ENCODE results near the gene CPA4.

The CPA4 gene

DNA sequence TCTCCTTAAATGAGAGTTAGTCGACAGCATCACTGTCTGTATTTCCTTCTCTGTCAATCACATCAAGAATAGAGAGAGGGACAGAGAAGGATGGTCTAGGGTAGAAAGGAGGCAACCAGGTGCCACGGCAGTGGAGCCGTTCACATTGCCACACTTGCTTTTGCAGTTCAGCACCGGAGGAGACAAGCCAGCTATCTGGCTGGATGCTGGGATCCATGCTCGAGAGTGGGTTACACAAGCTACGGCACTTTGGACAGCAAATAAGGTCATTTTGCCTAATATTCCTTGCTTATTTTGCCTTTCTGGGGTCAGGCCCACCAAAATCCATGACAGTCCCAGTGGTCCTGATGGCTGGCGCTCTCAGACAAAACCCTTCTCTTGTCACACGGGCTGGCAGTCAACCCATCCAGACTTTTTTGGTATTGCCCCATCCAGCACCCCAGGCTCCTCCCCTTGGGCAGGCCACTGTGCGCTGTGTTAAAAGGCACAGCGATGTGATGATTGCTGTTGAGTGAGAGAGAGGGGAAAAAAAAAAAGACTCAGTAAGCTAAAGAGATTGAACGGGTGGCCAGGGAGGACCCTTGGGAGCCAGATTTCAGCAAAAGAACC lies 17.9 kb upstream of the CPA4 start:
- DNase-seq (ENCODE audit: low read depth in 2 of 2): no peak

DNA sequence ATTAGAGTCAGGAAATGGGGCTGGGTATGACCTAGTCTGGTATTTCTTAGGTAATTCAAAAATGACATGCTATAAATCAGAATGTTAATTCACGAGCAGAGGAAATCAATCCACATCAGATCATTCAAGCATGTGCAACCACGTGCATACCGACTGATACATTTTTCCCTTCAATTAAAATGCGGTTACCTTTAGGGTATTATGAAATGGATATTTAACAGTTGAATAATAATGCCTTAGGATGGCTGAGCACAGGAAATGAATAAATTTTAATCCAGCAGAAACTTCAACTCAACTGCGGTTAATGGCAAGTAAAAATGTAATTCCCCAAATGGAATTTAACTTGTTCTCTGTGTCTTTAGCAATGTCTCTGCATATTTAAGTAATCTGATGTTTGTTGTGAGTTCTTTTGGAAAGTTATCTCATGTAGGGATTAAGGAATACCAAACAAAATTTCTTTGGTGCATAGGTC lies 17.1 kb upstream of the CPA4 start:
- DNase-seq (ENCODE audit: low read depth in 2 of 2): no peak

DNA sequence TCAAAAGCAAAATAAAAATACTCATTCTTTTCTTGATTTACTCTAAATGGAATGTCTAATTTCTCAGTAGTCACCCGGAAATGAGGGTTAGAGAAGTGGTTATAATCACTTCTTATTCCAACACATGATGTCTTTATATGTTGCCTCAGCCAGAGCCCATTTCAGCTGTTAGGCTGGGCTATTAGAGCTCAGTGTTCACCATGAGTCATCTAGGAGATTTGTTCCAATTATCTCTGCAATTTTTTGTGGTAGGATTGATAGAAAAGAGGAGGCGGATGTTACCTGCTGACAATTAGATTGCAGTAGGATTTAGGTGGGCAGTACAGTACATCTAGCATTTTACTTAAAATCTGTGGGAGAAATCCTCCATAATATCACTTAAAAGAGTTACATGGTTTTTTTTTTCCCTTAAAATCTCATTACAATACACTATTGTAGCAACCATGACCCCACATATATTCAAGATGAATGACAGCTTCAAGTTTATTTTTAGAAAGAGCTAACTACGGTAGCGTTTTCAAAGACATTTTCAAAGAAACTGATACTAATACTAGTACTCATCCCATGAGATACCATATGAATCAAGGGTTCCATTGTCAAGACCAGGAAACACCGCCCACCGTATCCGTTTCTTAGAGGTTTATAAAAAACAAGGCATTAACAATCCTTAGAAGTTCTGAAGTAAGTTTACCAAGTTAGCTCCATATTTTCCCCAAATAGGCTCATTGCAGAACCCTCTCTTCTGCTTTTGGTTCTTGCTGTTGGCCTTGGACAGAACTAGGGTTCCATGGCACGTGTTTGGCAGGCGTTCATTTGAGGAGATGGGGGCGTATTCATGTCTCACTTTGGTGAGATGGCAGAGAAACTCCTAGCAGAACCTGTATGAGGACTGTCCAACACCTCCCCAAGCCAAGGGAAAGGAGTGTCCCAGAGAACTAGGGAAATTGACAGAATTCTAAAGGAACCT lies 15.9 kb upstream of the CPA4 start:
- DNase-seq (ENCODE audit: low read depth in 2 of 2): peak in 1 of 2 donors; percentile 6

DNA sequence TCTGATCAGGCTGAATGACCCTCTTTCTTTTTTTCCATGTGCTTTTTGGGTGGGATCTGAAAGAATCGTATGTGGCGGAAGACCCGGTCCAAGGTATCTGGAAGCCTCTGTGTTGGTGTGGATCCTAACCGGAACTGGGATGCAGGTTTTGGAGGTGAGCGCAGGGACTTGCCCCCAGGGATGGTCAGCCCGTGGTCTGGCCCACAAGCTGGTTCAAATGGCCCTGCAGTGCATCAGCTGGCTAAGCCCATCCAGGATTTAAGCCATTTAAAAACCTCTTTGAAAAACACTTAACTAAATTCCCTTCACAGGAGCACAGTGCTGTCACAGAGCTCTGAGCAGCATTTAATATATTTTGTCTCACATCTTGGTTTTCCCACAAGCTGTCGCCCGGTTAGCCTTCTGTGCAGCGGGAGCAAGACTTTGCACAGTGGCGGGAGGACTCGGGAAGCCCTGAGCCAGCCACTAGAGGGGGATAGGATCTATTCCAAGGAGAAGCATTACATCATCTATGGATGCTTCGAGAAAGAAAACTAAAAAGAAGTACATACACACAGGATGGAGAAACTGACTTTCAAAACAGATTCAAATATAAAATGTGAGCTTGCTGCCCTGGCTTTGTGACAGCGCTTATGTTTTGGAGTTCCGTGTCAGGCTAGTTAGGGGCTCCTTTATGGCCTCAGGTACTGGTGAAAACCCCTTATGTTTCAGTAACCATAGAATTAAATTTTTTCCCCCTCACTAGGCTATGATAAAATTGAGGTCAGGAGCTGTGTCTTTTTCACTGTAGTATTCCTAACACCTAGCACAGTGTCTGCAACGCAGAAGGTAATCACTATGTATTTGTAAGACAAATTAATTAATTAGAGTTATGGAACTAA lies 15.0 kb upstream of the CPA4 start:
- DNase-seq (ENCODE audit: low read depth in 2 of 2): no peak

DNA sequence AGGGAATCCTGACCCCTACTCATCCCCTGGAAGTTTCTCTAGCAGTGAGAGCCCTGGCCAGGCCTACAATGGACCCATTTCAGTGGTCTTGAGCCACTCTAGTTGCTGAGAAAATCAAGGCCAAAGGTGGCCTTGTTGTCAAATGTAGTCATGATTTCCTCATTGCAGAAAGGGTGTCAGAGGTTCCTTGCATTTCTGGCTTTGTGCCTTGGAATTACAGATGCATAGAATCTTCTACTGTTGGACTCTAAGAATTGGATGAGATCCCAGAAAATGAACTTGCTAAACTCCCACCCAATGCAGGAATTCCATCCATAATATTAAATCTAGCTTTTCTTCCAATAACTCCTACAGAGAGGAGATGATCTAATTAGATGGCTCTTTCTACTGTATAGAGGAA lies 14.1 kb upstream of the CPA4 start:
- no peak for DNase-seq (ENCODE audit: low read depth in 2 of 2)

DNA sequence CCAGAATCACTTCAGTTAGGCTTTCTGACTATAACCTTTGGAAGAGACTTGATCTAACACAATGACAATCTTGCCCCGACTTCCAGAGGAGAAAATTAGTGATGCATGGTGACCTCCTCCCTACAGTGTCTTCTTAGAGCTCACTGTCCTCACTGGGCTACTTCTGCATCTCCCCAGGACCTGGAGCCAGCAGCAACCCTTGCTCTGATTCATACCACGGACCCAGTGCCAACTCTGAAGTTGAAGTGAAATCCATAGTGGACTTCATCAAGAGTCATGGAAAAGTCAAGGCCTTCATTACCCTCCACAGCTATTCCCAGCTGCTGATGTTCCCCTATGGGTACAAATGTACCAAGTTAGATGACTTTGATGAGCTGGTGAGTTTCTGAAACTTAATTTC lies 13.7 kb upstream of the CPA4 start:
- DNase-seq (ENCODE audit: low read depth in 2 of 2): no peak

DNA sequence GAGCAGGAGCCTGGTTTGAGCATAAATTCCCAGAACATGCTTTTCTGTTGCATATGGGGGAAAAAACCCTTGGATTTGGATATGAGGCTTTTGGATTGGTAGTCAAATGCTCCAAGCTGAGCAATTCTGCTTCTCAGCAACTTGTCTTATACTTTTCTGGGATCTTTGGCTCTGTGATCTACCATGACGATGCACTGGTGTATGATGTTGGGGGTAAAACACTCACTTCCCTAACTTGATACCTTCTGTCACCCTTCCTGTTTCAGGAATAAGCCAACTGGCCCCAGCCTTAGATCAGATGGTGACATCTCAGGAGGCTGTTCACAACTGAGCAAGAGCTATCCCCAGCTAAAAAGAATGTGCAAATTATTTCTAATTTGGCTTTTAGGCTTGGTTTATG lies 13.1 kb upstream of the CPA4 start:
- DNase-seq (ENCODE audit: low read depth in 2 of 2): no peak

DNA sequence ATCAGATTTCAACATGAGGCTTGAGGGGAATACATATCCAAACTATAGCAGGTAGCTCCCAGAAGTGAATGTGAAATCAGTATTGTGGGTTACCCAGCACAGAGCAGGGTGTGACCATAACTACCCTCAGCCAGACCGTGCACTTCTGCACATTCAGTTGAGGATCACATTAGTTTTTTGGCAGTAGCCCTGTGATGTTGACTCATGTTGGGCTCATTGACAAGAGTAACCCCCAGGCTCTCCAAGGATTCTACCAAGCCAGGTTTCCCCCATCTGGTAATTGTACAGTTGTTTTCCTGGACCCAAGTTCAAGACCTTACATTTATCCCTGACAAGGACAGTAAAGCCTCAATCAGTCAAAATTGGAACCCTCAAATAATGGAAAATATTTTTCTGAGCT lies 11.7 kb upstream of the CPA4 start:
- DNase-seq (ENCODE audit: low read depth in 2 of 2): no peak

DNA sequence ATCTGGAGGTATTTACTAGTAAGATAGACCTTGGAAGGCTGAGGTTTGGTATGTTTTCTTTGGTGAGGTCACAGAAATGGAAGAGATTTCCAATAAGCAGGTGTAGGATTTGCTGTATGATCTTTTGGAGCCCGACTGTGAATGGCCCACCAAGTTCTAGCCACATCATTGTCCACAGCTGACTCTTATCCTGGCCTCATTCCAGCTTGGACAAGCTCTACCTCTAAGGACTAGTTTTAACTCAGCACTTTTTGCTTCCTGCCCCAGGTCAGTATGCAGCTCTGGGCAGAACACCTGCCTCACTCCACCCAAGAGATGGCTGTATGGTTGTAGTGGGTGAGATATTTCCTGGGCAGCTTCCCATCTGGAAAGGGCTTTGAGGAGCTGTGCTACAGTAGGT lies 6.1 kb upstream of the CPA4 start:
- DNase-seq (ENCODE audit: low read depth in 2 of 2): no peak

DNA sequence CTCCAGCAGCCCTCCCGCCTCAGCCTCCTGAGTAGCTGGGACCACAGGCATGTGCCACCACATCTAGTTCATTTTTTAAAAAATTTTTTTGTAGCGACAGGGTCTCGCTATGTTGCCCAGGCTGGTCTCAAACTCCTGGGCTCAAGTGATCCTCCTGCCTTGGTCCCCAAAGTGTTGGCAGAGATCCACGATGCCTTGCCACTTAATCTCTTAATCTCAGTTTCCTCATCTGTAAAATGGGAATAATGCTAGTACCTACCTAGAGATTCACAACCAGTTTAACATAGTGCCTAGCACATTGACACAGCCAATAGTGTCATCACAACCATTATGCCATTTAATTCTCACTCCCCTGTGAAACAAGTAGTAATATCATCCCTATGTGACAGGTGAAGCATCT lies 4.8 kb upstream of the CPA4 start:
- DNase-seq (ENCODE audit: low read depth in 2 of 2): no peak

DNA sequence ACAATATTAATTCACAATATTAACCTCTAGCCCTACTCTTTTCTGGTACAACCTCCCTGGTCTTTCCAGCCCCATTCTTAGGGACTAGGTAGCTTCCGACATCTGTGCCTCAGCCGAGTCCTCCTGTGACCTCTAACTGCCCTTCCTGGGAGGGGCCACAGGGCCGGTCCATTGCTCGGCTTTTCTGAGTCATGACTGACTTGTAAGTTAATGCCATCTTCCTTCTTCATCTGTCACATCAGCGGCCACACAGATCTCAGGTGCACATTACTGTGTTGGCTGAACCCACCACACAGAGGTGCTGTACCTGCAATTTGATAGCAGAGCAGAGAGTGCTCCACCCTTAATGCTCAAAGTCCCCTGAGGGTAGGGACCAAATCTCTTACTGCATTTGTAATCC lies 4.1 kb upstream of the CPA4 start:
- no peak for DNase-seq (ENCODE audit: low read depth in 2 of 2)

DNA sequence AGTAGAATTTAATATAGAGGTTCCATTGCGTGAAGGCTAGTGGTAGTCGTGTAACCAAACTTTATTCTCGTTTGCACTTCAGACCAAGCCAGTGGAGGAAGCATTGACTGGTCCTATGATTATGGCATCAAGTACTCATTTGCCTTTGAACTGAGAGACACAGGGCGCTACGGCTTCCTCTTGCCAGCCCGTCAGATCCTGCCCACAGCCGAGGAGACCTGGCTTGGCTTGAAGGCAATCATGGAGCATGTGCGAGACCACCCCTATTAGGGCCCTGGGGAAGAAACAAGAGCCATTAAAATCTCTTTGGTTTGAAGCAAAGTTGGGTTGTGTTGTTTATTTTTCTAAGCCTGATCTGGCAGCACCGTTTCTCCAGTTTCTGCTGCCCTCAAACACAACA lies 3.5 kb upstream of the CPA4 start:
- DNase-seq (ENCODE audit: low read depth in 2 of 2): no peak

DNA sequence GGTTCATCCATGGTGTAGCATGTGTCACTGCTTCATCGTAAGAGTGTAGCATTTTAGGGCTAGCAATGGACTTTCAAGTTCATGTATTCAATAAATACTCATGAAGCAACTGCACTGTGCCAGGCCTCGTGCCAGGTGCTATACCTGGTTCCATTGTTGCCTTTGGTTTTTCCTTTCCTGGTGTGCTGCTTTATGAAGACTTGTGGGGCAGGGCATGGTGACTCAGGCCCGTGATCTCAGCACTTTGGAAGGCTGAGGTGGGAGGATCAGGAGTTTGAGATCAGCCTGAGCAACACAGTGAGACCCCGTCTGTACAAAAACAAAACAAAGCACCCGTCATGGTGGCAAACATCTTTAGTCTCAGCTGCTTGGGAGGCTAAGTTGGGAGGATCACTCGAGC lies 2.2 kb upstream of the CPA4 start:
- DNase-seq (ENCODE audit: low read depth in 2 of 2): no peak

DNA sequence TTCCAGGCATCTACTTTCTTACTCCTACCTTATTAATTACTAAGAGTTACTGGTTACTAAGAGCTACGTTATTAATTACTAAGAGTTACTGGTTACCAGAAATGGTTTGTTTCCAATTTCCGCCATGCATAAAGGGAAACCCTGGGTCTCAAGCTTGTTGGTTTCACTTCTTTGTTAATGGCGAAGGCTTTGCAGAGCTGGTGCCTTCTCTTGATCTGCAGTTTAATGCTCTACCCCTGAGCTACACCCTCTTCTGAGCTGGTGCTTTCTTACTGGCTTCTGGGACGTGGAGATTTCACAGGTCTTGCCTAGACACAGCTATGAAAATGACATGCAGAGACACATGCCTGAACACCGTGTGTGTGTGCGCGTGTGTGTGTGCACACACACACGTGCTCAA lies 560 bp downstream of the CPA4 start:
- no peak for DNase-seq (ENCODE audit: low read depth in 2 of 2)

DNA sequence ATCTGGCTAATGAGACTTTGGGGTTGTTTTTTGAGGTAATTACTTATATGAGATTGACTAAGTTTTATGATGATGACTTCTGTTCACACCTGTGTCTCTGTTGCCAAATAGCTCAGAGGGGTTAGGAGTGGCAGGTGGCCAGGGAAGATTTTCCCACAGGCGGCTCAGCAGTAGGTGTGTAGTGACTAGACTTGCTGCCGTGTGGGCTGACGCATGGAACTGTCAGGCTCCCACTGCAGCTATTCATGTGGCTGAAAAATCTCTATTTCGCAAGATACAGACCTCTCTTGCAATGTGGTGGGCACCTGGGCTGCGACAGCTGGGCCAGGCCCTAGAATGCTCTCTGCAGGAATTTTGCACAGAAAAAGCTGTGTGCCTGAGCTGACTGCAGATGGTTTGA lies 1.4 kb downstream of the CPA4 start:
- DNase-seq (ENCODE audit: low read depth in 2 of 2): no peak

DNA sequence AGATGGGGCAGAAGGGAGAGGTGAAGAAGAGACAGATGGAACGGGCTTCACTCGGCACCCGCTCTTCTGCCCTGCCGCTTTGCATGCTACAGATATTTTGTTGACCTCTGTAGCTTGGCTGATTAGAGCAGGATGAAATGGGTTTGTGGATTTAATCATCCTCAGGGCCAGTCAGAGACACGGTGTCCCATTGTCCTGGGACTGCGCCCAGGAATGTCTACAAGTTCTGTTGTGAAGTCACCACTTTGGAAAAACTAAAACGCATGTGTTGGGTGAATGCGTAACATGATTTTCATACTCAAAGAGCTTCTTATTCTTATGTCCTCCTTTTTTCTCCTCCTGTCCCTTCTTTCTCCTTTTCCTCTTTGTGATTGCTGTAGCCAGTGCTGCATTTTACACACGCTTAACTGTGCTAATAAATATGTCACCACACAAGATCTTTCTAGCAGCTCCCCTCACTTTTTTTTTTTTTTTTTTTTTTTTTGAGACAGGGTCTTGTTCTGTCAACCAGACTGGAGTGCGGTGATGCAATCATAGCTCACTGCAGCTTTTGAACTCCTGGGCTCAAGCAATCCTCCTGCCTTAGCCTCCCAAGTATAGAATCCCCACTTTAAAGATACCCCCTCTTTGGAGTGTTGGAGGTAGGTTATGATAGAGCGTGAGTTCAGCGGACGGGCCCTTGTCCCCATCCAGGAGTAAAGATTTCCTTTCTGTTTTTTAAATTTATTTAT lies 3.4 kb downstream of the CPA4 start:
- no peak for DNase-seq (ENCODE audit: low read depth in 2 of 2)

DNA sequence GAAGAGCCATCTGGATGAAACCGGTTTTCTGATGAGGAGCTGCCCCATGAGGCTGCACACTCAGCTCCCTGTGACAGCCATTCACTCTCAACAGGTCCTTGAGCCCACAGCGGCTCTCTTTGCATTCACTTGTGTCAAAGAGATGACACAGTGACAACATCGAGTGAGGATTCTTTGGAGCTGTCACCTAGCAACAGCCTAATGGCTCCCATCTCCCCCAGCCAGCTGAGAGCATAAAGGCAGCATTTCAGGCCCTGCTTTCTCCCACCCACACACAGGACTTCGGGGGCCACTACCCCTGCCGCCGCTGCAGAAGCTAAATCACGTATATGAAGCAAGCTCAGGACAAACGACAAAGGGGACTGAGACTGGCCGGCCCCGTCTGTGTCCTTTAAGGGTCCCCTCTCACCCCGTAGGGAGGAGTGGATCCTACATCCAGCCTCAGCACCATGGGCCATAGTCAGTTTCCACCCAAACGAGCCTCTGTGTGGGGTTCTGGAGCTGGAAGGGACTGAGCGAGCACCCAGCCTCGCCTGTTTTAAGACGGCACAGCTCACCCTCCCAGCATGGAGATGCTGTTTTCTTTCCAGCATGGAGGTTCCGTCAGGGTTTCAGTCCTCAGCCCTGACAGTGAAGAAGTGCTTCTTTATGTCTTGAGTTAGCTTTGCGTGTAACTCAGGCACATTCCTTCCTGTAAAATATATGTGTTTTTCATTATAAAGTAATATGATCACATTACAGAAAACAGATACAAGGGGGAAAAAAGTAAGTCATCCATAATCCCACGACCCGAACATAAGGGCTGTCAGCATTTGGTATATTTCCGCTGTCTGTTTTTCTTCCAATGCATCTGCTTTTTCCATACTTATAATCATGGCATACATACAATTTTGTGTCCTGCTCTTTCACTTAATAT lies 4.9 kb downstream of the CPA4 start:
- no peak for DNase-seq (ENCODE audit: low read depth in 2 of 2)

DNA sequence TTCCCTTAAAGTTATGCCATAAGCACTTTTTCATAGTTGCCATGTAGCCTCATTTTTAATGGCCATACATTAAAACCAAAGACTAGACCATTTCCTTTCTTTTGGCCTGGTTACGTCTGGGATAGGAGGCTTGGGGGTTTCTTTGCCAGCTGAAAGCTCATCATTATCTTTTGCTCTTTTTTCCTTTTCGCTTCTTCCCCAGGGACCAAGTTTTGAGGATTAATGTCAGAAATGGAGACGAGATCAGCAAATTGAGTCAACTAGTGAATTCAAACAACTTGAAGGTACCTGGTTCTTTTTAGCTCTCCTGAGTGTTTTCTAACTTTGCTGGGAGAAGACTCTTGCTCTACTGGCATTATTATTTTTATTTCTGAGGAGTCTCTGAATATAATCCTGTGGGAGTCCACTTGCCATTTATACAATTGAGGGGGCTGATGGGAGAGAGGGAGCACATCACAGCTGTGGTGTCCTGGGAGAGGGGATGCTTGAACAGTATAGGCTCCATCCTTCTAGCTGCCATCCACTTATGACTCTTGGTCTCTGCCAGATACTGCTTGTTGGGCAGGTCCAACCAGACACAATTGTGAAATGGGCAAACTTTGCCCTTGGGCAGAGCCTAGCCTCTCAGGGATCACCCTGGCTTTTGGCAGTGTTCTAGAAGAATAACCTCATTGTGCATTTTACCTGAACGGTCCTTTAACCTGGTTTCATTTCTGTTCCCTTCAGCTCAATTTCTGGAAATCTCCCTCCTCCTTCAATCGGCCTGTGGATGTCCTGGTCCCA lies 5.8 kb downstream of the CPA4 start:
- DNase-seq (ENCODE audit: low read depth in 2 of 2): no peak

DNA sequence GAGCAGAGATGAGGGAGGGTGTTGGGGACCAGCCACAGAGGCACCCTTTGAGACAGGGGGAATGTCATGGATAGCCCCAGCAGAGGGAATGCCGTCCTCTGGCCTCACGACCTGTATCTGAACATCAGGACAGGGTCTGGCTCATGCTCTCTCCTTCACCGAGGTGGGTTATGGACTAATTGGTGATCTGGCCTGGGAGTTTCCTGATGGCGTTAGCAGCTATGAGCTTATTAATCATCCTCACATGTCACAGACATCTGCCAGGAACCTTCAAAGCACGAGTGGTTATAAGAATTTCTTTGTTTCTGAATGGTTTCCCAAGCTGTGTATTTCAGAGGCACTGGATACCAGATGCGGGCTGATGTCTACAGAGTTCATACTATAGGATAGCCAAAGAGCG lies 6.9 kb downstream of the CPA4 start:
- no peak for DNase-seq (ENCODE audit: low read depth in 2 of 2)

DNA sequence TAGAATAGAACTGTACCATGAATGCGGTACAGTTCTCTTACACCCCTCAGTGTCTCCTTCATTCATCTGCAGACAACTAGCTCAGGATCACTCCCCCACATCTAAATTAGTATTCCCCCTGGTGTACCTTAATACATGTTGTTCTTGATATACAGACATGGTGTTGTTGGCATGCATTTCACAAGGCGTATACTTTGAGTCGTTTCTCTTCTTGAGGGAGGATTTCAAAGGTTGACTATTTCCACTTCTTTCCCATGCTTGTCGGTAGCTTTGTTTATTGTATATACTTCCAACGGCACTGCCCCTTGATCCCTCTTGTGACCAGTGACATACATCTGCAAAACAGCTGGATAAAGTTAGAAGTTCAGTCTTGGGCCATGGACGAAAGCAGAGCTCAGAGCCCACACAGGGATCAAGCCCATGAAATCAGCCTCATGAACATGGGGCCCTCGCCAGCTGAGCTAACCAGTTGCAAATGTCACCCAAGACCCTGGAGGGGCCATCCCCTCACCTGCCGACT lies 8.6 kb downstream of the CPA4 start:
- no peak for DNase-seq (ENCODE audit: low read depth in 2 of 2)

Data from stimulated activated CD4-positive, alpha-beta T cell treated with anti-CD3 and anti-CD28 coated beads, Interleukin-1b, Interleukin-23, amount 100 ng/mL, for 4 hours (primary cell).